Kidney (tissue), 22 donors: ENCODE results near the gene CCNC. TPM values are rescaled to one million over a fixed set of nuclear protein-coding genes. Genes with fewer than 3 reads are reported as not detected.

Experiments used
- DNase-seq, 5 donors: peaks; one replicate each; pipeline ENCODE4 v3.0.0-alpha.2; 2013 to 2020
- FAIRE-seq: peaks from 2 replicates; lab custom pipeline; 2012; peaks lifted over from hg19 to GRCh38; lab: Jason Lieb, UNC
- H3K27ac ChIP-seq, 2 donors: one replicate each; pipeline ENCODE4 v1.7.0; 2013; ENCODE audit warnings: low read depth in 2 of 2, low read length in 2 of 2, inconsistent platforms in 1 of 2
- H3K27me3 ChIP-seq: one replicate; pipeline ENCODE4 v1.7.1; 2013; ENCODE audit warnings: low read length, inconsistent platforms; ENCODE audit not compliant: control insufficient read depth, insufficient read depth
- H3K36me3 ChIP-seq, 3 donors: one replicate each; pipeline versions ENCODE4 v1.7.0 to v1.7.1; 2013; ENCODE audit warnings: low read length in 3 of 3, control low read depth in 1 of 3, inconsistent platforms in 1 of 3; ENCODE audit not compliant: insufficient read depth in 3 of 3, control insufficient read depth in 2 of 3
- H3K4me1 ChIP-seq, 3 donors: one replicate each; pipeline versions ENCODE4 v1.7.0 to v1.7.1; 2013; ENCODE audit warnings: low read length in 3 of 3, inconsistent platforms in 1 of 3, low read depth in 1 of 3; ENCODE audit not compliant: control insufficient read depth in 2 of 3, insufficient read depth in 2 of 3
- H3K4me3 ChIP-seq, 3 donors: one replicate each; pipeline versions ENCODE4 v1.7.0 to v1.8.1; 2013; ENCODE audit warnings: low read length in 3 of 3, control low read depth in 1 of 3, inconsistent platforms in 1 of 3
- H3K9ac ChIP-seq, 3 donors: one replicate each; pipeline versions ENCODE4 v1.7.0 to v1.7.1; 2013; ENCODE audit warnings: low read length in 3 of 3, control low read depth in 1 of 3, inconsistent platforms in 1 of 3
- H3K9me3 ChIP-seq, 3 donors: one replicate each; pipeline versions ENCODE4 v1.7.0 to v1.7.1; 2013; ENCODE audit warnings: low read length in 3 of 3, control low read depth in 1 of 3, inconsistent platforms in 1 of 3; ENCODE audit not compliant: control insufficient read depth in 2 of 3, insufficient read depth in 1 of 3
- intact Hi-C: fragments of 100-400 bp; cut with DNase I; formaldehyde crosslinking; loops from one replicate; pipeline ENCODE4 v1.11.1; 2022
- long read RNA-seq, 10 donors: library from polyadenylated mRNA in 1 of 10; unstranded in 1 of 10; transcript quantifications; one replicate each; pipeline ENCODE4 v2.0.0 and lab custom pipeline, GENCODE V29; 2021 to 2026
- polyA plus RNA-seq: library from polyadenylated mRNA; stranded (reverse); fragments of 350-450 nt; fragmentation: Illumina TruSeq; extraction: RNeasy Lipid Tissue Mini Kit (QIAGEN cat#74804); gene quantifications from one replicate; pipeline ENCODE4 v1.2.3, GENCODE V29; 2014; ENCODE audit warnings: low read depth, low replicate concordance; ENCODE audit not compliant: insufficient read depth
- total RNA-seq: library from RNA; stranded (reverse); fragmentation: NEBNext Ultra II Directional; extraction: Animal tissue kit (Norgen Biotek cat#: 25700); gene quantifications from one replicate; pipeline ENCODE4 v1.2.1, GENCODE V29; 2021
- TF ChIP-seq, protein P1 (sequence below): IDR thresholded peaks from 3 replicates; pipeline ENCODE4 v1.5.1; 2012; ENCODE audit warnings: mild to moderate bottlenecking, moderate library complexity, borderline replicate concordance; ENCODE audit not compliant: insufficient read depth; ENCODE audit errors: extremely low read depth
- donor health status: control.
- donor health status: control.
- donor health status: control.
- donor health status: control.
- donor health status: control.
- donor health status: DM: yes; HTN: yes; CAD: no.
- donor health status: Normal renal cell carcinoma (clear cell type).

CCNC gene, protein sequence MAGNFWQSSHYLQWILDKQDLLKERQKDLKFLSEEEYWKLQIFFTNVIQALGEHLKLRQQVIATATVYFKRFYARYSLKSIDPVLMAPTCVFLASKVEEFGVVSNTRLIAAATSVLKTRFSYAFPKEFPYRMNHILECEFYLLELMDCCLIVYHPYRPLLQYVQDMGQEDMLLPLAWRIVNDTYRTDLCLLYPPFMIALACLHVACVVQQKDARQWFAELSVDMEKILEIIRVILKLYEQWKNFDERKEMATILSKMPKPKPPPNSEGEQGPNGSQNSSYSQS
- 55.9 TPM for total RNA-seq
- 51.4 TPM for polyA plus RNA-seq
- long read RNA-seq, donor 1, transcript CCNC-210 (12 exons, 2,473 nt) = major isoform, 13 of 16 reads
- long read RNA-seq, donor 1, partial matches to known transcripts = 0 of 16 reads
- long read RNA-seq, donor 1, other reads (novel, unspliced or antisense) = 0 of 16 reads
- long read RNA-seq, donor 2, transcript CCNC-210 (12 exons, 2,473 nt) = major isoform, 18 of 22 reads
- long read RNA-seq, donor 2, partial matches to known transcripts = 0 of 22 reads
- long read RNA-seq, donor 2, other reads (novel, unspliced or antisense) = 0 of 22 reads
- long read RNA-seq, donor 3, transcript CCNC-210 (12 exons, 2,473 nt) = major isoform, 24 of 29 reads
- long read RNA-seq, donor 3, partial matches to known transcripts = 0 of 29 reads
- long read RNA-seq, donor 3, other reads (novel, unspliced or antisense) = 0 of 29 reads
- long read RNA-seq, donor 4, transcript CCNC-210 (12 exons, 2,473 nt) = major isoform, 13 of 14 reads
- long read RNA-seq, donor 4, partial matches to known transcripts = 0 of 14 reads
- long read RNA-seq, donor 4, other reads (novel, unspliced or antisense) = 0 of 14 reads
- long read RNA-seq, donor 5 = 0 reads
- long read RNA-seq, donor 6, transcript CCNC-210 (12 exons, 2,473 nt) = major isoform, 20 of 31 reads
- long read RNA-seq, donor 6, partial matches to known transcripts = 6 of 31 reads
- long read RNA-seq, donor 6, other reads (novel, unspliced or antisense) = 0 of 31 reads
- long read RNA-seq, donor 7, transcript CCNC-210 (12 exons, 2,473 nt) = major isoform, 42 of 63 reads
- long read RNA-seq, donor 7, partial matches to known transcripts = 2 of 63 reads
- long read RNA-seq, donor 7, other reads (novel, unspliced or antisense) = 15 of 63 reads
- long read RNA-seq, donor 8, transcript CCNC-210 (12 exons, 2,473 nt) = major isoform, 6 of 8 reads
- long read RNA-seq, donor 8, partial matches to known transcripts = 0 of 8 reads
- long read RNA-seq, donor 8, other reads (novel, unspliced or antisense) = 0 of 8 reads
- long read RNA-seq, donor 9, transcript CCNC-210 (12 exons, 2,473 nt) = major isoform, 7 of 10 reads
- long read RNA-seq, donor 9, partial matches to known transcripts = 0 of 10 reads
- long read RNA-seq, donor 9, other reads (novel, unspliced or antisense) = 0 of 10 reads
- long read RNA-seq, donor 10, partial matches to known transcripts = 0 of 7 reads
- long read RNA-seq, donor 10, other reads (novel, unspliced or antisense) = 0 of 7 reads

DNA sequence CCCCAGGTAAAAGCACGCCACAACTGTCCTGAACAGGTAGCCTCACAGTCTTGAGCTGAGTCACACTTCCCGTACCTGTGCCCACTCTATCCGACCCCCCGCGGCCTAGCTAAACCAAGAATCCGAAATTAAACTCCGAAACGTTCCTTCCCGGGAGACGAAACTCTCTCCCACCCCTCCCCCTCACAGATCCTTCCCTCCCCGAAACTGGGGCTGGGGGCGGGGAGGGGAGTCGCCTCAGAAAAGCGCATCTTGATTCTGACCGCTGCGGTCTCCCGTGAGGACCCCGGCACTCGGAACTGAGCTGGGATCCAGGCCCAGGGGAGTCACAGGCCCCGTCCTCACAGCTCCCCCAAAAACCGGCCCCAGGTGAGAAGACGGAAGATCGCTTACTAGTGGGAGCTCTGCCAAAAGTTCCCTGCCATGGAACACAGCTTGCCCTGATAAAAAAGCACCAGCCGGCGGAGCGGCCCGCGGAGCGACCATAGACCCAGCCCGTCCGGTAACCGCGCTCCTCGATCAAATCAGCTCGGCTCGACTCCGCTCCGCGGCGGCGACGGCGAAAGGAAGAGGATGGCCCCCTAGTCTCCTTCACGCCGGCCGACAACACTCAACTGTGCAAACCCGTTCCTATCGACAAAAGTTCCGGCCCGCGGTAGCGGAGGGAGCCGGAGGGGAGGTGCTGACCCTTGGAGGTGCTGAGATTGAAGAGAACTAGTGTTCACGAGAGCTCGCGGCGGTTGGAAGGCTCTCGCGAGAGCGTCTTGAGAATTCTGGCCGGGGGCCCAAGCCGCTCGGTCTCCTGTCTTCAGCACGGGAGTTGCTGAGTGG lies at the start of gene CCNC:
TSS of gene CCNC (minus strand) at position 558 of the 831 bp plus-strand sequence. CDS start at position 425, 133 bp downstream.
- Histone ChIP-seq H3K4me3 (peak within 1 kb of the TSS; percentile 91 to 97 (median 94)), H3K9ac (peak within 1 kb of the TSS; percentile 88 to 98 (median 97)), H3K4me1 (peaks cover 0 to 4% (median 0%) of the 10 kb centered on the region in 3 donors), H3K27me3 (no peaks in the 10 kb centered on the region), H3K9me3 (no peaks in the 10 kb centered on the region), H3K27ac (peak within 1 kb of the TSS; percentile 83 to 92), H3K36me3 (no peaks in the 10 kb centered on the region)
- FAIRE-seq (peak; percentile 52), DNase-seq (peak; percentile 97 to 99 (median 98))
- intact Hi-C loops = no loop called here
- TF ChIP-seq, protein P1, sequence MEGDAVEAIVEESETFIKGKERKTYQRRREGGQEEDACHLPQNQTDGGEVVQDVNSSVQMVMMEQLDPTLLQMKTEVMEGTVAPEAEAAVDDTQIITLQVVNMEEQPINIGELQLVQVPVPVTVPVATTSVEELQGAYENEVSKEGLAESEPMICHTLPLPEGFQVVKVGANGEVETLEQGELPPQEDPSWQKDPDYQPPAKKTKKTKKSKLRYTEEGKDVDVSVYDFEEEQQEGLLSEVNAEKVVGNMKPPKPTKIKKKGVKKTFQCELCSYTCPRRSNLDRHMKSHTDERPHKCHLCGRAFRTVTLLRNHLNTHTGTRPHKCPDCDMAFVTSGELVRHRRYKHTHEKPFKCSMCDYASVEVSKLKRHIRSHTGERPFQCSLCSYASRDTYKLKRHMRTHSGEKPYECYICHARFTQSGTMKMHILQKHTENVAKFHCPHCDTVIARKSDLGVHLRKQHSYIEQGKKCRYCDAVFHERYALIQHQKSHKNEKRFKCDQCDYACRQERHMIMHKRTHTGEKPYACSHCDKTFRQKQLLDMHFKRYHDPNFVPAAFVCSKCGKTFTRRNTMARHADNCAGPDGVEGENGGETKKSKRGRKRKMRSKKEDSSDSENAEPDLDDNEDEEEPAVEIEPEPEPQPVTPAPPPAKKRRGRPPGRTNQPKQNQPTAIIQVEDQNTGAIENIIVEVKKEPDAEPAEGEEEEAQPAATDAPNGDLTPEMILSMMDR = no peak

DNA sequence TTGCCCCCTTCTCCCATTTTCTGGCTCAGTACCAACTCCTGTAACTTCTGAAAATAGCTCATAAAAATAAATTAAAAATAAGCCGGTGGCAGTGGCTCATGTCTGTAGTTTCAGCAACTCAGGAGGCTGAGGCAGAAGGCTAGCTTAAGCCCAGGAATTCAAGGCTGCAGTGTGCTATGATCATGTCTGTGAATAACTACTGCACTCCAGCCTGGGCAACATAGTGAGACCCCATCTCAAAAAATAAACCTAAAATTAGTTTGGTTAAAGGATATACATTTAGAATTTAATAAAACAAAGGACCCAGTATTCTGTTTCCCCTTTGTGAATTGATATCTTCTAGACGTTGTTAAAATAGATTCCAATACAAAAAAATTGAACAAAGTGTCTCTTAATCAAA lies 48.7 kb upstream of the CCNC start:
- intact Hi-C loops = no loop called here
- Histone ChIP-seq H3K4me3 (no peak overlapping the region), H3K27ac (no peak overlapping the region), H3K9me3 (peaks cover 0 to 5% (median 0%) of the 10 kb centered on the region in 3 donors), H3K27me3 (peaks cover 68% of the 10 kb centered on the region), H3K36me3 (no peaks in the 10 kb centered on the region), H3K4me1 (peaks cover 0 to 13% (median 0%) of the 10 kb centered on the region in 3 donors), H3K9ac (no peak overlapping the region)
- DNase-seq (no peak), FAIRE-seq (no peak)
- TF ChIP-seq, protein P1 = no peak
